ENCODE results near the gene RAB9B.

DNA sequence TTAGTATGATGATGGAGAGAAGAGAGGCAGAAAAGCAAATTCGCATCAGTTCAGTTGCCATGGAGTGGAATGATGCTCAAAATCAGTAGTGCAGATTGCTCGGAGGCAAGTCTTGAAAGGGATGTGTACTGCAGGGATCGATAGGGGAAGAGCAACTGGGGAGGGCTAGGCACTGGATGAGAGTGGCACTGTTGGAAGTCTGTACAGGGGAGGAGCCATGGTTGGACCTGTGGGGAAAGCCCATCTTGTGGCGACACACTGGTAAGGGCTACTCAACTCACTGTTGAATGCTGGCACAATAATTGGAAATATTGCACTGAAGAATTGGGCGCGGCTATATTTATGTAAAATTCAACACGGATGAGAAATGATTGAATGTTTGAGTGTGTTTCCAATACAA lies 1.2 kb downstream of the RAB9B start:
- TF ChIP-seq, protein P1, sequence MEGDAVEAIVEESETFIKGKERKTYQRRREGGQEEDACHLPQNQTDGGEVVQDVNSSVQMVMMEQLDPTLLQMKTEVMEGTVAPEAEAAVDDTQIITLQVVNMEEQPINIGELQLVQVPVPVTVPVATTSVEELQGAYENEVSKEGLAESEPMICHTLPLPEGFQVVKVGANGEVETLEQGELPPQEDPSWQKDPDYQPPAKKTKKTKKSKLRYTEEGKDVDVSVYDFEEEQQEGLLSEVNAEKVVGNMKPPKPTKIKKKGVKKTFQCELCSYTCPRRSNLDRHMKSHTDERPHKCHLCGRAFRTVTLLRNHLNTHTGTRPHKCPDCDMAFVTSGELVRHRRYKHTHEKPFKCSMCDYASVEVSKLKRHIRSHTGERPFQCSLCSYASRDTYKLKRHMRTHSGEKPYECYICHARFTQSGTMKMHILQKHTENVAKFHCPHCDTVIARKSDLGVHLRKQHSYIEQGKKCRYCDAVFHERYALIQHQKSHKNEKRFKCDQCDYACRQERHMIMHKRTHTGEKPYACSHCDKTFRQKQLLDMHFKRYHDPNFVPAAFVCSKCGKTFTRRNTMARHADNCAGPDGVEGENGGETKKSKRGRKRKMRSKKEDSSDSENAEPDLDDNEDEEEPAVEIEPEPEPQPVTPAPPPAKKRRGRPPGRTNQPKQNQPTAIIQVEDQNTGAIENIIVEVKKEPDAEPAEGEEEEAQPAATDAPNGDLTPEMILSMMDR (conservative IDR thresholded peaks at IDR 0.05) = no peak
- TF ChIP-seq ZFX (IDR thresholded peaks at IDR 0.05) = no peak
